GM23338 (cell line): ENCODE data around the gene MRTFA.

Source experiments
- EZH2 ChIP-seq: fragments of 200-600 bp; sonication (generic); IDR thresholded peaks from one replicate; pipeline ENCODE4 v1.8.0; 2017; ENCODE audit warnings: antibody characterized with exemption, mild to moderate bottlenecking, low read depth; ENCODE audit not compliant: unreplicated experiment
- EZH2phosphoT487 ChIP-seq: fragments of 200-600 bp; sonication (generic); IDR thresholded peaks from one replicate; pipeline ENCODE4 v1.8.1; 2018; ENCODE audit warnings: antibody characterized with exemption; ENCODE audit not compliant: unreplicated experiment
- NANOG ChIP-seq: IDR thresholded peaks from 2 replicates; pipeline ENCODE4 v1.6.1; 2016; ENCODE audit warnings: antibody characterized with exemption, borderline replicate concordance
- POLR2AphosphoS5 ChIP-seq: IDR thresholded peaks from 2 replicates; pipeline ENCODE4 v1.6.1; 2016; ENCODE audit warnings: antibody characterized with exemption, low read depth
- STAT1 ChIP-seq: IDR thresholded peaks from one replicate; pipeline ENCODE4 v1.6.1; 2016; ENCODE audit warnings: antibody characterized with exemption; ENCODE audit not compliant: unreplicated experiment
- ZNF114 ChIP-seq: fragments of 250-450 bp; sonication (Bioruptor Pico); IDR thresholded peaks from 2 replicates; pipeline ENCODE4 v1.5.0; 2020; ENCODE audit warnings: mild to moderate bottlenecking, moderate library complexity
- TF ChIP-seq, protein P1 (sequence below), 2 experiments: fragments of 200-600 bp in 1 of 2; sonication (generic) in 1 of 2; conservative IDR thresholded peaks; 2 replicates each; pipeline versions ENCODE4 v1.5.1 to v1.6.1; 2016 to 2017; ENCODE audit warnings: antibody characterized with exemption in 2 of 2, low read depth in 2 of 2, mild to moderate bottlenecking in 2 of 2, moderate library complexity in 1 of 2

GRCh38 chr22:40434106-40434505 is 202.4 kb downstream of the MRTFA start:
- TF ChIP-seq POLR2AphosphoS5 (no peak), NANOG (no peak), EZH2 (no peak), EZH2phosphoT487 (no peak), STAT1 (no peak), ZNF114 (CRISPR knock-in tag) (no peak)
- TF ChIP-seq, protein P1, sequence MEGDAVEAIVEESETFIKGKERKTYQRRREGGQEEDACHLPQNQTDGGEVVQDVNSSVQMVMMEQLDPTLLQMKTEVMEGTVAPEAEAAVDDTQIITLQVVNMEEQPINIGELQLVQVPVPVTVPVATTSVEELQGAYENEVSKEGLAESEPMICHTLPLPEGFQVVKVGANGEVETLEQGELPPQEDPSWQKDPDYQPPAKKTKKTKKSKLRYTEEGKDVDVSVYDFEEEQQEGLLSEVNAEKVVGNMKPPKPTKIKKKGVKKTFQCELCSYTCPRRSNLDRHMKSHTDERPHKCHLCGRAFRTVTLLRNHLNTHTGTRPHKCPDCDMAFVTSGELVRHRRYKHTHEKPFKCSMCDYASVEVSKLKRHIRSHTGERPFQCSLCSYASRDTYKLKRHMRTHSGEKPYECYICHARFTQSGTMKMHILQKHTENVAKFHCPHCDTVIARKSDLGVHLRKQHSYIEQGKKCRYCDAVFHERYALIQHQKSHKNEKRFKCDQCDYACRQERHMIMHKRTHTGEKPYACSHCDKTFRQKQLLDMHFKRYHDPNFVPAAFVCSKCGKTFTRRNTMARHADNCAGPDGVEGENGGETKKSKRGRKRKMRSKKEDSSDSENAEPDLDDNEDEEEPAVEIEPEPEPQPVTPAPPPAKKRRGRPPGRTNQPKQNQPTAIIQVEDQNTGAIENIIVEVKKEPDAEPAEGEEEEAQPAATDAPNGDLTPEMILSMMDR (conservative IDR thresholded peaks at IDR 0.05; ENCODE audit: low read depth in 2 of 2) = no peak
